ENCODE results near the gene MAMDC2.
"Not testable (repeated sequence)": the region's sequence is repeated elsewhere in the genome, so short reads cannot be mapped to it uniquely, and the experiment has no call there.

MAMDC2 gene

GRCh38 chr9:70177121-70177520 lies 133.5 kb downstream of the MAMDC2 start:
- no peak overlapping the region for H3K4me3 Mint-ChIP-seq
- peaks cover 3% of the 10 kb centered on the region for H3K9me3 Mint-ChIP-seq
- no peaks in the 10 kb centered on the region for H3K36me3 Mint-ChIP-seq (ENCODE audit: low read depth)
- no peak overlapping the region for H3K27ac Mint-ChIP-seq
- no peaks in the 10 kb centered on the region for H3K4me1 Mint-ChIP-seq (ENCODE audit: low read depth)
- no peaks in the 10 kb centered on the region for H3K27me3 Mint-ChIP-seq

GRCh38 chr9:70192707-70193106 lies 149.1 kb downstream of the MAMDC2 start:
- Mint-ChIP-seq H3K36me3 (ENCODE audit: low read depth) (no peaks in the 10 kb centered on the region), H3K27ac (no peak overlapping the region), H3K27me3 (peaks cover 8% of the 10 kb centered on the region), H3K4me1 (ENCODE audit: low read depth) (no peaks in the 10 kb centered on the region), H3K4me3 (no peak overlapping the region), H3K9me3 (peaks cover 19% of the 10 kb centered on the region)

GRCh38 chr9:70195456-70195855 lies 151.8 kb downstream of the MAMDC2 start:
- Mint-ChIP-seq H3K36me3 (ENCODE audit: low read depth) (no peaks in the 10 kb centered on the region), H3K9me3 (peaks cover 11% of the 10 kb centered on the region), H3K27ac (no peak overlapping the region), H3K4me1 (ENCODE audit: low read depth) (no peaks in the 10 kb centered on the region), H3K27me3 (peaks cover 8% of the 10 kb centered on the region), H3K4me3 (no peak overlapping the region)

GRCh38 chr9:70197216-70198044 lies 153.8 kb downstream of the MAMDC2 start:
- Mint-ChIP-seq H3K36me3 (ENCODE audit: low read depth) (no peaks in the 10 kb centered on the region), H3K27ac (no peak overlapping the region), H3K9me3 (peaks cover 11% of the 10 kb centered on the region), H3K27me3 (peaks cover 4% of the 10 kb centered on the region), H3K4me3 (no peak overlapping the region), H3K4me1 (ENCODE audit: low read depth) (no peaks in the 10 kb centered on the region)

GRCh38 chr9:70204743-70205142 lies 161.1 kb downstream of the MAMDC2 start:
- peaks cover 18% of the 10 kb centered on the region for H3K9me3 Mint-ChIP-seq
- H3K4me1 Mint-ChIP-seq (ENCODE audit: low read depth); H3K27me3 Mint-ChIP-seq; H3K4me3 Mint-ChIP-seq; H3K36me3 Mint-ChIP-seq (ENCODE audit: low read depth); H3K27ac Mint-ChIP-seq: not testable (repeated sequence)

GRCh38 chr9:70205366-70206020 lies 161.8 kb downstream of the MAMDC2 start:
- Mint-ChIP-seq H3K9me3 (peaks cover 22% of the 10 kb centered on the region), H3K4me1 (ENCODE audit: low read depth) (no peaks in the 10 kb centered on the region), H3K27me3 (no peaks in the 10 kb centered on the region), H3K36me3 (ENCODE audit: low read depth) (no peaks in the 10 kb centered on the region), H3K27ac (no peak overlapping the region), H3K4me3 (no peak overlapping the region)

- Mint-ChIP-seq H3K4me3 (no peak overlapping the region), H3K36me3 (ENCODE audit: low read depth) (peaks cover 28% of the 10 kb centered on the region), H3K4me1 (ENCODE audit: low read depth) (no peaks in the 10 kb centered on the region), H3K27me3 (no peaks in the 10 kb centered on the region), H3K27ac (no peak overlapping the region), H3K9me3 (peaks cover 24% of the 10 kb centered on the region)
Observed at GRCh38 chr9:70217029-70217428, 173.4 kb downstream of the MAMDC2 start.

GRCh38 chr9:70218767-70219166 lies 175.1 kb downstream of the MAMDC2 start:
- Mint-ChIP-seq H3K4me3 (no peak overlapping the region), H3K27me3 (no peaks in the 10 kb centered on the region), H3K27ac (no peak overlapping the region), H3K4me1 (ENCODE audit: low read depth) (no peaks in the 10 kb centered on the region), H3K36me3 (ENCODE audit: low read depth) (peaks cover 18% of the 10 kb centered on the region), H3K9me3 (peaks cover 12% of the 10 kb centered on the region)

- no peak overlapping the region for H3K27ac Mint-ChIP-seq
- H3K9me3 Mint-ChIP-seq = no peaks in the 10 kb centered on the region
- H3K4me1 Mint-ChIP-seq (ENCODE audit: low read depth) = no peaks in the 10 kb centered on the region
Observed at GRCh38 chr9:70220216-70220615, 176.6 kb downstream of the MAMDC2 start.

GRCh38 chr9:70222354-70222753 lies 178.7 kb downstream of the MAMDC2 start:
- no peaks in the 10 kb centered on the region for H3K9me3 Mint-ChIP-seq
- H3K27ac Mint-ChIP-seq = no peak overlapping the region
- H3K4me1 Mint-ChIP-seq (ENCODE audit: low read depth) = no peaks in the 10 kb centered on the region
- no peaks in the 10 kb centered on the region for H3K36me3 Mint-ChIP-seq (ENCODE audit: low read depth)
- no peaks in the 10 kb centered on the region for H3K27me3 Mint-ChIP-seq
- no peak overlapping the region for H3K4me3 Mint-ChIP-seq

More at GRCh38 chr9:70220216-70220615, 176.6 kb downstream of the MAMDC2 start:
- Mint-ChIP-seq H3K27me3 (no peaks in the 10 kb centered on the region), H3K36me3 (ENCODE audit: low read depth) (peaks cover 4% of the 10 kb centered on the region), H3K4me3 (no peak overlapping the region)

- H3K4me3 Mint-ChIP-seq = no peak overlapping the region
- peaks cover 5% of the 10 kb centered on the region for H3K36me3 Mint-ChIP-seq (ENCODE audit: low read depth)
- H3K9me3 Mint-ChIP-seq = no peaks in the 10 kb centered on the region
- no peaks in the 10 kb centered on the region for H3K4me1 Mint-ChIP-seq (ENCODE audit: low read depth)
- H3K27ac Mint-ChIP-seq = no peak overlapping the region
- H3K27me3 Mint-ChIP-seq = no peaks in the 10 kb centered on the region
Observed at GRCh38 chr9:70228118-70228517, 184.5 kb downstream of the MAMDC2 start.

- Mint-ChIP-seq H3K27me3 (peaks cover 1% of the 10 kb centered on the region), H3K4me1 (ENCODE audit: low read depth) (no peaks in the 10 kb centered on the region), H3K9me3 (peaks cover 1% of the 10 kb centered on the region), H3K36me3 (ENCODE audit: low read depth) (peaks cover 7% of the 10 kb centered on the region), H3K4me3 (no peak overlapping the region), H3K27ac (no peak overlapping the region)
Observed at GRCh38 chr9:70228611-70229010, 185.0 kb downstream of the MAMDC2 start.

- Mint-ChIP-seq H3K27me3 (peaks cover 5% of the 10 kb centered on the region), H3K9me3 (peaks cover 5% of the 10 kb centered on the region), H3K27ac (no peak overlapping the region), H3K4me1 (ENCODE audit: low read depth) (no peaks in the 10 kb centered on the region), H3K36me3 (ENCODE audit: low read depth) (peaks cover 10% of the 10 kb centered on the region), H3K4me3 (no peak overlapping the region)
Observed at GRCh38 chr9:70229026-70229425, 185.4 kb downstream of the MAMDC2 start.

- Mint-ChIP-seq H3K27ac (no peak overlapping the region), H3K27me3 (peaks cover 5% of the 10 kb centered on the region), H3K4me3 (no peak overlapping the region), H3K4me1 (ENCODE audit: low read depth) (no peaks in the 10 kb centered on the region), H3K9me3 (peaks cover 5% of the 10 kb centered on the region), H3K36me3 (ENCODE audit: low read depth) (peaks cover 10% of the 10 kb centered on the region)
Observed at GRCh38 chr9:70229579-70229978, 185.9 kb downstream of the MAMDC2 start.

GRCh38 chr9:70232476-70232875 lies 188.8 kb downstream of the MAMDC2 start:
- peaks cover 5% of the 10 kb centered on the region for H3K27me3 Mint-ChIP-seq
- H3K36me3 Mint-ChIP-seq (ENCODE audit: low read depth) = peaks cover 10% of the 10 kb centered on the region
- peaks cover 12% of the 10 kb centered on the region for H3K9me3 Mint-ChIP-seq
- H3K4me3 Mint-ChIP-seq = no peak overlapping the region
- H3K27ac Mint-ChIP-seq = no peak overlapping the region
- H3K4me1 Mint-ChIP-seq (ENCODE audit: low read depth) = no peaks in the 10 kb centered on the region

All from stimulated activated naive CD8-positive, alpha-beta T cell treated with anti-CD3 and anti-CD28 coated beads, Interleukin-15, Interleukin-2, amounts not matched to agents 100 ng/mL and 50 ng/mL, for 24 hours (primary cell).